Body of pancreas (tissue), 4 donors: ENCODE measurements around the gene CD81.

Experiments
- POLR2A ChIP-seq, 3 donors: fragments of 450-650 bp; IDR thresholded peaks; one replicate each; pipeline ENCODE4 v1.6.1; 2016; ENCODE audit warnings: antibody characterized with exemption in 3 of 3, mild to moderate bottlenecking in 2 of 3
- TF ChIP-seq, protein P1 (sequence below), 7 experiments: fragments of 450-650 bp in 4 of 7; fragments of 200-600 bp in 3 of 7; sonication (generic) in 3 of 7; IDR thresholded peaks; one replicate each; pipeline ENCODE4 v1.5.1; 2016 to 2019; ENCODE audit warnings: antibody characterized with exemption in 7 of 7

DNA sequence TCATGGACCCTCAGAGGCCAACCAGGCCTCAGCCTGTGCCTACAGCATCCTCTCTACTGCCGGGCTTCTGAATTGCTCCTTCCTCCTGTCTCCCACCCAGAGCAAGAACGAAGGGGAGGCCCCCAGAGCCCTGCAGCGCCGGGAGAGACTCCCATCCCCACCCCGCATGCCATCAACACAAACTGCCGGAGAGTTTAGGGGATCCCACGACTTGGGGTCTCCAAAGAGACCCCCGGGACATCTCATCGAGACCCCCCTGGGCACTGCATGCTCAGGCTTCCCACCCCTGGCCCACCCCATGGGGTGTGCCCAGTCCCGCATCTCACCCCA lies 8.3 kb upstream of the CD81 start:
- TF ChIP-seq, protein P1, sequence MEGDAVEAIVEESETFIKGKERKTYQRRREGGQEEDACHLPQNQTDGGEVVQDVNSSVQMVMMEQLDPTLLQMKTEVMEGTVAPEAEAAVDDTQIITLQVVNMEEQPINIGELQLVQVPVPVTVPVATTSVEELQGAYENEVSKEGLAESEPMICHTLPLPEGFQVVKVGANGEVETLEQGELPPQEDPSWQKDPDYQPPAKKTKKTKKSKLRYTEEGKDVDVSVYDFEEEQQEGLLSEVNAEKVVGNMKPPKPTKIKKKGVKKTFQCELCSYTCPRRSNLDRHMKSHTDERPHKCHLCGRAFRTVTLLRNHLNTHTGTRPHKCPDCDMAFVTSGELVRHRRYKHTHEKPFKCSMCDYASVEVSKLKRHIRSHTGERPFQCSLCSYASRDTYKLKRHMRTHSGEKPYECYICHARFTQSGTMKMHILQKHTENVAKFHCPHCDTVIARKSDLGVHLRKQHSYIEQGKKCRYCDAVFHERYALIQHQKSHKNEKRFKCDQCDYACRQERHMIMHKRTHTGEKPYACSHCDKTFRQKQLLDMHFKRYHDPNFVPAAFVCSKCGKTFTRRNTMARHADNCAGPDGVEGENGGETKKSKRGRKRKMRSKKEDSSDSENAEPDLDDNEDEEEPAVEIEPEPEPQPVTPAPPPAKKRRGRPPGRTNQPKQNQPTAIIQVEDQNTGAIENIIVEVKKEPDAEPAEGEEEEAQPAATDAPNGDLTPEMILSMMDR (IDR thresholded peaks at IDR 0.05) = no peak
- no peak for TF ChIP-seq POLR2A (IDR thresholded peaks at IDR 0.05)
